PFSK-1 (cell line): ENCODE data around the gene ZNF12. TPM values are rescaled to one million over a fixed set of nuclear protein-coding genes. Genes with fewer than 3 reads are reported as not detected.
A peak's percentile ranks its signal among the peaks of the same experiment; 100 is the strongest.
"Not testable (repeated sequence)": the region's sequence is repeated elsewhere in the genome, so short reads cannot be mapped to it uniquely, and the experiment has no call there.

ENCODE experiments used
- FOXP2 ChIP-seq: optimal IDR thresholded peaks from 2 replicates; pipeline ENCODE3; 2011; ENCODE audit warnings: borderline replicate concordance, control low read depth, inconsistent platforms; ENCODE audit not compliant: insufficient read depth; ENCODE audit errors: extremely low read length, extremely low read depth
- POLR2AphosphoS5 ChIP-seq: IDR thresholded peaks from 2 replicates; pipeline ENCODE4 v1.6.1; 2012; ENCODE audit warnings: low read depth, mild to moderate bottlenecking, control low read depth, low read length, moderate library complexity
- REST ChIP-seq, 2 experiments: IDR thresholded peaks; 2 replicates each; pipeline versions ENCODE4 v1.6.1 to v1.8.0; 2011 to 2012; ENCODE audit warnings: low read depth in 2 of 2, low read length in 2 of 2, control low read depth in 1 of 2, inconsistent platforms in 1 of 2, mild to moderate bottlenecking in 1 of 2, moderate library complexity in 1 of 2; ENCODE audit not compliant: insufficient read depth in 1 of 2
- SIN3A ChIP-seq: IDR thresholded peaks from 2 replicates; pipeline ENCODE4 v1.6.1; 2012; ENCODE audit warnings: mild to moderate bottlenecking, low read length, moderate library complexity, borderline replicate concordance; ENCODE audit not compliant: insufficient read depth
- TAF1 ChIP-seq: IDR thresholded peaks from 2 replicates; pipeline ENCODE4 v1.6.1; 2012; ENCODE audit warnings: low read length, control low read depth, borderline replicate concordance; ENCODE audit not compliant: insufficient read depth
- polyA plus RNA-seq: library from polyadenylated mRNA; unstranded; fragments of >200 nt; gene quantifications from one replicate; pipeline ENCODE4 v1.2.1, GENCODE V29; 2012; ENCODE audit warnings: low read depth, missing spikeins; ENCODE audit not compliant: insufficient read length

Gene ZNF12
- polyA plus RNA-seq = 9.8 TPM

- TF ChIP-seq FOXP2 = peak; percentile 42
- TF ChIP-seq SIN3A = 0 out of 2 replicates have a peak, but pooled peaks have one; percentile 37
- no peak for TF ChIP-seq REST (IDR thresholded peaks at IDR 0.05; ENCODE audit: insufficient read depth in 1 of 2, low read depth in 2 of 2, low read length in 2 of 2)
- peak; percentile 80; the same call in 1 of the 2 replicates for TF ChIP-seq TAF1
- peak; percentile 87 for TF ChIP-seq POLR2AphosphoS5
These were observed at the start of gene ZNF12 for GRCh38 chr7:6706666-6707407. Gene ZNF12, minus strand, starts transcription at chr7:6706947. Its CDS starts 1,774 bp downstream, at chr7:6705173.

GRCh38 chr7:6753964-6754363 is 47.2 kb upstream of the ZNF12 start, which contains the start of gene RSPH10B2:
Gene RSPH10B2, plus strand, starts transcription at chr7:6754103. Its CDS starts 3,575 bp downstream, at chr7:6757678.
- not testable (repeated sequence) for TF ChIP-seq REST (IDR thresholded peaks at IDR 0.05; ENCODE audit: insufficient read depth in 1 of 2, low read depth in 2 of 2, low read length in 2 of 2); POLR2AphosphoS5; SIN3A

DNA sequence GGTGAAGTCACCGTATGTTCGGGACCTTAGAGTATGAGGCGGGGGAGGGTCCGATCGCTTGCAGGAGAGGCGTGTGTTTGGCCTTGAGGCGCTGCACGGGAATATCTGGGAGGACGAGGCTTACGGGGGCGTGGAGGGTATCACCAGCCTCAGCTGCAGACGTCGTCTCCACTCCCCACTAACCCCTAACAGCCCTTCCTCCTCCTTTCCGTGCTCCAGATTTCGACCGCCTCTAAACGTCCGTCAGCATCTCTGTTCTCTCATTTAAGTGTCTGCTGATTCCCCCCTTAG is 23.5 kb upstream of the ZNF12 start:
- TF ChIP-seq TAF1 (no peak), SIN3A (no peak), POLR2AphosphoS5 (no peak), FOXP2 (no peak)

DNA sequence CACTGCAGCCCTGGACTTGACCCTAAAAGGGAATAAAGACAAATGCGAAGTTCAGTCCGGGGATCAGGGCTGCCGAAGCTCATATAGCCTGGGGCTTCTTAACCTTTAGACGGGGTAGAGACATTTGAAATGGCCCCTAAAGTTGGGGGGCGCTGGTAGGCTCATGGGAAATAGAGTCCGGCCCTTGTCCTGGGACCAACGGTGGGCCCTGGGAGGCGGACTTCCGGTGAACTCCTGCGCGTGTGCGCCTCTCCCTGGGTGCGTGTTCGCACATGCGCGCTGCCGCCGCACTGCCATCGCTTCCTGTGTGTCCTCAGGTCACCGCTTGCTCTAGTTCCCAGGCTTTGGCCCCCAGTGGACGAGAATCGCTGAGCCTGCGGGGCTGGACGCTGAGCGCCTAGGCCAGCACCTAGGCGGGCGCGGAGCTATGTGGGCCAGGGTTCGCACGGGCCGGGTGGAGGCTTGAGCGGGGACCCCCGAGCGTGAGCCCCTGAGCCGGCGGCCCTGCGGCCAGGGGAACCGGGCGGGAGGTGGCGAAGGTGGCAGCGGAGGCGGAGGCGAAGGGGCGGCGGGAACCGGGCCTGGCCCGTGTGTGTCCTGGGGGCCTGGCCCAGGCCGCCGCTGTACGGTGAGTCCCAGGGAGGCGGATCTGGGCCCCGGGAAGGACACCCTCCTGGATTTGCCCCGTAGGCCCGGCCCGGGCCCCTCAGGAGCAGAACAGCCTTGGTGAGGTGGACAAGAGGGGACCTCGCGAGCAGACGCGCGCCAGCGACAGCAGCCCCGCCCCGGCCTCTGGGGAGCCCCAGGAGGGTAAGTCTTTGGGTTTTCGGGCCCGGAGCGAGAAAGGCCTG is 23.0 kb upstream of the ZNF12 start:
- TF ChIP-seq TAF1 = peak; percentile 61; the same call in 1 of the 2 replicates
- peak; percentile 67 for TF ChIP-seq POLR2AphosphoS5
- no peak for TF ChIP-seq SIN3A
- TF ChIP-seq FOXP2 = peak; percentile 64
- no peak for TF ChIP-seq REST (IDR thresholded peaks at IDR 0.05; ENCODE audit: insufficient read depth in 1 of 2, low read depth in 2 of 2, low read length in 2 of 2)

DNA sequence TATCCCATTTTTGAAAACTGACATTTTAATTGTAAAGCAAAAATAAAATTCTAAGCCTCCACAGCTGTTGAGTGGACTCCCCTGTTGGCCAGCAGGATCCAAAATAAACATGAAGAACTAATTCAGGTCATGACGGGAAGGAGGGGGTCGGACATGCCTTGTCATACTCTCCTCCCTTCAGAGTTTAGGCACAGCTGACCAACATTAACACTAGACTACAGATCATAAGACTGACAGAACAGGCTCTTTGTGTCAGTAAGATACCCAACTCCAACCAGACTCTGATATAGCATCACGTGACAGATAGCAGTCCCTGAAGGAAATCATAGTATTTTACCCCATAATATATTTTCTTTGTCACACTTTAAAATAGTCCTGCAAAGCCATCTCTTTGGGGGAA is 20.9 kb upstream of the ZNF12 start:
- no peak for TF ChIP-seq POLR2AphosphoS5
- TF ChIP-seq FOXP2 = no peak
- TF ChIP-seq TAF1 = no peak
- TF ChIP-seq SIN3A = no peak

- TF ChIP-seq POLR2AphosphoS5 (no peak), TAF1 (no peak), REST (IDR thresholded peaks at IDR 0.05; ENCODE audit: insufficient read depth in 1 of 2, low read depth in 2 of 2, low read length in 2 of 2) (no peak), FOXP2 (no peak), SIN3A (no peak)
These were observed 18.3 kb upstream of the ZNF12 start for GRCh38 chr7:6725003-6725402.
